Measurements from ENCODE around the gene YPEL2. TPM values are rescaled to one million over a fixed set of nuclear protein-coding genes. Genes with fewer than 3 reads are reported as not detected.

The YPEL2 gene
- total and polyA plus RNA-seq, 4 experiments from 2014 or later, result 9.9 to 42.4 (median 31.2) TPM

DNA sequence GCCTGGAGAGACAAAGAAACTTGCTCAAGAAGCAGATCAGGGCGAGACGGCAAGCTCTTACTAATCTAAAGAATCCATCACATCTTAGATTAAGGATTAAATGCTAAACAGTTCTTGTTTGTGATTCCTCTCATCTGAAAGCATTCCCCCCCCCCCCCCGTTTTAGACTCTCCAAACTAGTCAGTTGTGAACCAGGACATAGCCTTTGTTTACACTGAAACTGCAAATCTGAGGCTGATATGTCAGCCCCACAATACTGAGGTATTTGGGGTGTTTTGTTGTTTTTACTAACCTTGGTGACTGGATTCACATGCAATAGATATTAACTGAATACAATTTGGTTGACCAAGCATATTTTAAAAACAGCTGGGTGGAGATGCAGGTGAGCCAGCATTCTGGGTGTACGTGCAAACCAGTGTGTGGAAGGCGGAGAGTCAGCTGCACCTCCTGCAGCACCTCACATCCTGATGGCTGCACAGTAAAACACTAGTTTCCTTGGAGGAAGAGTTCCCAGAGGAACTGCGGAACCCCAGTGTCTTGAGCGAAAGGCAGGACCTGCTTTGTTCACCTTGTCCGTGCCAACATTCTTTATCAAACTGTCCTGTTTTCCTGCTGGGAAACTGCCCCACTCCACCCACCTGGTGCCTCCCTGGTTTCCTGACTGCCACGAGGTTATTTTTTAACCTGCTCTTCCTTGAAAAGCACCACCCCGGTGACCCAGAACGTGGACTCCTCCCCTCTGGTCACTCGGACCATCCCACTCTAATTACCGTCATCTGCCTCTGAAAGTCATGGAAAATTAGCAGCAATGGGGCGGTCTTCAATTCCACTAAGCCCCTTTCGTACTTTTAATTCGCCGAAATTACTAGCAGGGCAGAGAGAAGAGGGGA lies 1.2 kb upstream of the YPEL2 start:
- DNase-seq, result peak in 2 of 5 donors; percentile 8 to 19
- Mint-ChIP-seq H3K27me3 (no peaks in the 10 kb centered on the region), H3K27ac (peak overlapping the region; percentile 76 to 94 (median 90)), H3K9me3 (no peaks in the 10 kb centered on the region), H3K4me3 (peak overlapping the region; percentile 61 to 85 (median 68)), H3K36me3 (peaks cover 0 to 10% of the 10 kb centered on the region in 2 donors), H3K4me1 (peaks cover 48 to 74% (median 57%) of the 10 kb centered on the region in 4 donors)
- intact Hi-C loops (cut with micrococcal nuclease), result no loop called here
- Histone ChIP-seq H3K9me3 (ENCODE audit: control insufficient read depth in 1 of 2, low read length in 2 of 2) (no peaks in the 10 kb centered on the region), H3K36me3 (ENCODE audit: insufficient read depth, low read length) (no peaks in the 10 kb centered on the region), H3K27ac (ENCODE audit: low read depth, low read length) (peak overlapping the region; percentile 33), H3K27me3 (ENCODE audit: insufficient read depth, low read length) (no peaks in the 10 kb centered on the region), H3K4me1 (ENCODE audit: insufficient read depth, low read length) (peaks cover 73% of the 10 kb centered on the region), H3K4me3 (ENCODE audit: low read length in 2 of 2) (no peak overlapping the region)
- ChIA-PET CTCF (ENCODE audit: partially characterized antibody) (interaction anchor here (0.5 to 4.1 kb wide), 28 partner anchors 8 to 455 kb away, joined by 3 to 145 read pairs (median 6); partner anchors contain the start of gene DHX40), POLR2A (ENCODE audit: partially characterized antibody) (interaction anchor here (1.0 to 4.8 kb wide), 14 partner anchors 8 to 289 kb away, joined by 3 to 55 read pairs (median 8); partner anchors contain the start of gene CLTC)

DNA sequence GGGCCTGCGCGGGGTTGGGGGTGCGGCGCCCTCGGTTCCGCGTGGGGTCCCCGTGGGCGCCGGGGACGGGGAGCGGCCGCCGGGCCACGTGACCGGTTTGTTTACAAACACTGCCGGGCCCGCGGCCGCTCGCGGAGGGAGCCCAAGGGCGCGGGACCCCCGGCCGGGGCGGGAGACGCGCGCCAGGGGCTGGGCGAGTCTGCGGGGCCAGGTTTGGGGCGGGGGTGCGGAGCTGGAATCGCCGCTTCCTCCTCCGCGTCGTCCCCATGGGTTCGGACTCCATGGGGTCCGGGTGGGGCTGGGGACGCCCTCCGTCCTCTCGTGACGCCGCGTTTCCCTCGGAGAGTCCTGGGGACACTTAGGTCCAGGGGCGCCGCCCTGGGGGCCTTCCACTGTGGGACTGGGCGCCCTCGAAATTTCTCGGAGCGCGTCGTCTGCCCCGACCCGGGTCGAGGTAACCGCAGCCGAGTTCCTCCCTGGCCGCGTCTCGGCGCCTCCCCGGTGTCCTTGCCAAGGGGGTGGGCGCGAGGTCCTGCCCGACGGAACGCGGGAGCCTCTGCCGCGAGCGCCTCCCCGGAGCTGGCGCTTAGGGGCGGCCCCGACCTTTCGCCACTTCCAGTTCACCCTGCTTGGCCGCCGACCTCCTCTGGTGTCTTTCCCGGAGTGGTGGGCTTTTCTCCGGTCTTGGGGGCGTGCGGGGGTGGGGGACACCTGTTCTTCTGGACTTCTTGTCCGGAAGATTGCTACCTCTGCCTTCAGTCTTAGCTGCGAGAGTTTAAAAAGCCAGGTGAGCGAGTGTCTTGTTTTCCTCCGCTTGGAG lies 684 bp downstream of the YPEL2 start:
- DNase-seq, result peak in 4 of 5 donors; percentile 9 to 23 (median 22)
- H3K4me1 ChIP-seq (ENCODE audit: insufficient read depth, low read length), result peaks cover 80% of the 10 kb centered on the region
- H3K9me3 ChIP-seq (ENCODE audit: control insufficient read depth in 1 of 2, low read length in 2 of 2), result no peaks in the 10 kb centered on the region

GRCh38 chr17:59332749-59333377 lies 1.4 kb downstream of the YPEL2 start:
- ChIA-PET POLR2A (ENCODE audit: partially characterized antibody) (interaction anchor here (0.8 to 3.0 kb wide), 14 partner anchors 10 to 287 kb away, joined by 3 to 38 read pairs (median 6); partner anchors contain the start of gene CLTC), CTCF (ENCODE audit: partially characterized antibody) (interaction anchor here (0.8 to 1.9 kb wide), 11 partner anchors 9 to 375 kb away, joined by 3 to 8 read pairs (median 4); partner anchors contain the start of genes PTRH2 and VMP1)
- intact Hi-C loops (cut with micrococcal nuclease), result no loop called here
- Mint-ChIP-seq H3K27ac (peak overlapping the region; percentile 14 to 93 (median 90)), H3K36me3 (peaks cover 0 to 10% of the 10 kb centered on the region in 2 donors), H3K27me3 (no peaks in the 10 kb centered on the region), H3K4me1 (peaks cover 52 to 78% (median 65%) of the 10 kb centered on the region in 4 donors), H3K9me3 (no peaks in the 10 kb centered on the region), H3K4me3 (peak overlapping the region; percentile 90 to 94 (median 93))
- Histone ChIP-seq H3K4me1 (ENCODE audit: insufficient read depth, low read length) (peaks cover 76% of the 10 kb centered on the region), H3K9me3 (ENCODE audit: control insufficient read depth in 1 of 2, low read length in 2 of 2) (no peaks in the 10 kb centered on the region), H3K36me3 (ENCODE audit: insufficient read depth, low read length) (no peaks in the 10 kb centered on the region), H3K27me3 (ENCODE audit: insufficient read depth, low read length) (no peaks in the 10 kb centered on the region), H3K4me3 (ENCODE audit: low read length in 2 of 2) (peak overlapping the region; percentile 53 to 73), H3K27ac (ENCODE audit: low read depth, low read length) (peak overlapping the region; percentile 62)
- peak in 1 of 5 donors; percentile 48 for DNase-seq

More for the DNA sequence above, 684 bp downstream of the YPEL2 start:
- intact Hi-C loops (cut with micrococcal nuclease), result no loop called here
- H3K36me3 Mint-ChIP-seq, result peaks cover 0 to 10% of the 10 kb centered on the region in 2 donors
- Histone ChIP-seq H3K27me3 (ENCODE audit: insufficient read depth, low read length) (no peaks in the 10 kb centered on the region), H3K36me3 (ENCODE audit: insufficient read depth, low read length) (no peaks in the 10 kb centered on the region), H3K27ac (ENCODE audit: low read depth, low read length) (peak overlapping the region; percentile 62), H3K4me3 (ENCODE audit: low read length in 2 of 2) (peak overlapping the region; percentile 53 to 73)
- CTCF ChIA-PET (ENCODE audit: partially characterized antibody), result interaction anchor here (0.8 to 1.9 kb wide), 10 partner anchors 9 to 375 kb away, joined by 3 to 8 read pairs (median 4); partner anchors contain the start of genes PTRH2 and VMP1
- H3K4me3 Mint-ChIP-seq, result peak overlapping the region; percentile 90 to 94 (median 93)
- no peaks in the 10 kb centered on the region for H3K27me3 Mint-ChIP-seq
- peak overlapping the region; percentile 85 to 94 (median 91) for H3K27ac Mint-ChIP-seq
- no peaks in the 10 kb centered on the region for H3K9me3 Mint-ChIP-seq
- POLR2A ChIA-PET (ENCODE audit: partially characterized antibody), result interaction anchor here (0.5 to 3.0 kb wide), 18 partner anchors 10 to 287 kb away, joined by 3 to 38 read pairs (median 5); partner anchors contain the start of gene CLTC
- H3K4me1 Mint-ChIP-seq, result peaks cover 54 to 81% (median 69%) of the 10 kb centered on the region in 4 donors

DNA sequence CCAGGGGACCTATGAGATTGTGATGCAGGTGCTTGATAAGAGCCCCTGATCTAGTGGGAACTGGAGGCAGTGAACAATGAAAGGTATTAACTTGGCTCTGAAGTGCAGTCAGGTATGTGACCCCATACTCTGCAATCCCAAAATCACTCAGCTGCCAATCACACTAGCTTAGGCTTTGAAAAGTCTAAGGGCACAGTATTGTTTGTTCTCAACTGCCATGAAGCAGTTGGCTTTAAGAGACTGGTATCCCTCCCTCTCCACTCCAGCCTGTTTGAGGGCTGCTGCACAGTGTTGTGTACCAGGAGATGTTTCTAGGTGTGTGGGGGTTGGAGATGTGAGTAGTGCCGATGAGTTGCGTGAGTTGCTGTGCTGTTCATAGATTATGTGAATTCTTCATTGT lies 2.4 kb downstream of the YPEL2 start:
- Mint-ChIP-seq H3K27me3 (no peaks in the 10 kb centered on the region), H3K36me3 (peaks cover 4 to 10% of the 10 kb centered on the region in 2 donors), H3K27ac (peak overlapping the region in 5 of 7 donors; percentile 7 to 85 (median 38)), H3K4me3 (peak overlapping the region in 7 of 8 donors; percentile 12 to 93 (median 90)), H3K4me1 (peaks cover 52 to 76% (median 62%) of the 10 kb centered on the region in 4 donors), H3K9me3 (no peaks in the 10 kb centered on the region)
- ChIA-PET POLR2A (ENCODE audit: partially characterized antibody) (interaction anchor here (0.9 to 2.3 kb wide), 2 partner anchors 28 to 106 kb away, joined by 3 to 38 read pairs; no protein-coding TSS in a partner anchor), CTCF (ENCODE audit: partially characterized antibody) (interaction anchor here (1.2 to 1.9 kb wide), 2 partner anchors 23 to 374 kb away, joined by 3 to 4 read pairs; partner anchors contain the start of genes PTRH2 and VMP1)
- H3K27ac ChIP-seq (ENCODE audit: low read depth, low read length), result no peak overlapping the region
- no peaks in the 10 kb centered on the region for H3K9me3 ChIP-seq (ENCODE audit: control insufficient read depth in 1 of 2, low read length in 2 of 2)
- DNase-seq, result no peak
- H3K36me3 ChIP-seq (ENCODE audit: insufficient read depth, low read length), result no peaks in the 10 kb centered on the region
- intact Hi-C loops (cut with micrococcal nuclease), result no loop called here
- H3K4me1 ChIP-seq (ENCODE audit: insufficient read depth, low read length), result peaks cover 69% of the 10 kb centered on the region
- no peaks in the 10 kb centered on the region for H3K27me3 ChIP-seq (ENCODE audit: insufficient read depth, low read length)
- no peak overlapping the region for H3K4me3 ChIP-seq (ENCODE audit: low read length in 2 of 2)

DNA sequence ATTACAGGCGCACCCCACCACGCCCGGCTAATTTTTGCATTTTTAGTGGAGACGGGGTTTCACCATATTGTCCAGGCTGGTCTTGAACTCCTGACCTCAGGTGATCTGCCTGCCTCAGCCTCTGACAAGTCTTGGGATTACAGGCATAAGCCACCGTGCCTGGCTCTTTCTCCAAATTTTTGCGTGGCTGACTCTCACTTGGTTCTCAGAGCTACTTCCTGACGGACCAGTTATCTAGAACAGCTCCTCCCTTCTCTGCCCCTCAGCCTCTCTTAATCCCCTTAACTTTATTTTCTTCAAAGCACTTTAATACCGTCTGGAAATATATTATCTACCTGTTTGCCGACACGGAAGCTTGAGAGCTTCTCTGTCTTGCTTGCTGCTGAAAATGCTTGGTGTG lies 4.2 kb downstream of the YPEL2 start:
- Histone ChIP-seq H3K9me3 (ENCODE audit: control insufficient read depth in 1 of 2, low read length in 2 of 2) (no peaks in the 10 kb centered on the region), H3K36me3 (ENCODE audit: insufficient read depth, low read length) (no peaks in the 10 kb centered on the region), H3K4me1 (ENCODE audit: insufficient read depth, low read length) (peaks cover 53% of the 10 kb centered on the region), H3K27me3 (ENCODE audit: insufficient read depth, low read length) (no peaks in the 10 kb centered on the region), H3K4me3 (ENCODE audit: low read length in 2 of 2) (no peak overlapping the region), H3K27ac (ENCODE audit: low read depth, low read length) (no peak overlapping the region)
- intact Hi-C loops (cut with micrococcal nuclease), result no loop called here
- Mint-ChIP-seq H3K27ac (peak overlapping the region in 1 of 7 donors; percentile 1), H3K27me3 (no peaks in the 10 kb centered on the region), H3K4me3 (peak overlapping the region in 1 of 8 donors; percentile 2), H3K9me3 (no peaks in the 10 kb centered on the region), H3K36me3 (peaks cover 4 to 8% of the 10 kb centered on the region in 2 donors), H3K4me1 (peaks cover 42 to 66% (median 51%) of the 10 kb centered on the region in 4 donors)
- CTCF ChIA-PET (ENCODE audit: partially characterized antibody), result interaction anchor here (0.7 to 1.3 kb wide), 3 partner anchors 25 to 106 kb away, joined by 3 read pairs; no protein-coding TSS in a partner anchor
- no peak for DNase-seq
- POLR2A ChIA-PET (ENCODE audit: partially characterized antibody), result interaction anchor here (1.0 to 1.2 kb wide), 3 partner anchors 11 to 31 kb away, joined by 3 to 6 read pairs (median 3); no protein-coding TSS in a partner anchor

GRCh38 chr17:59337741-59338299 lies 6.4 kb downstream of the YPEL2 start:
- intact Hi-C loops (cut with micrococcal nuclease), result no loop called here
- Histone ChIP-seq H3K27me3 (ENCODE audit: insufficient read depth, low read length) (no peaks in the 10 kb centered on the region), H3K9me3 (ENCODE audit: control insufficient read depth in 1 of 2, low read length in 2 of 2) (no peaks in the 10 kb centered on the region), H3K4me3 (ENCODE audit: low read length in 2 of 2) (no peak overlapping the region), H3K4me1 (ENCODE audit: insufficient read depth, low read length) (peaks cover 57% of the 10 kb centered on the region), H3K36me3 (ENCODE audit: insufficient read depth, low read length) (no peaks in the 10 kb centered on the region), H3K27ac (ENCODE audit: low read depth, low read length) (no peak overlapping the region)
- ChIA-PET POLR2A (ENCODE audit: partially characterized antibody) (interaction anchor here (1.1 kb wide), 2 partner anchors 8 to 12 kb away, joined by 3 to 4 read pairs; no protein-coding TSS in a partner anchor), CTCF (ENCODE audit: partially characterized antibody) (interaction anchor here (1.4 to 1.6 kb wide), 3 partner anchors 8 to 27 kb away, joined by 4 to 6 read pairs (median 5); no protein-coding TSS in a partner anchor)
- H3K36me3 Mint-ChIP-seq, result peaks cover 1 to 4% of the 10 kb centered on the region in 2 donors
- H3K27me3 Mint-ChIP-seq, result no peaks in the 10 kb centered on the region
- no peak overlapping the region for H3K4me3 Mint-ChIP-seq
- H3K4me1 Mint-ChIP-seq, result peaks cover 50 to 72% (median 58%) of the 10 kb centered on the region in 4 donors
- no peak overlapping the region for H3K27ac Mint-ChIP-seq
- no peaks in the 10 kb centered on the region for H3K9me3 Mint-ChIP-seq
- DNase-seq, result no peak

Measured in CD4-positive, alpha-beta memory T cell (primary cell).